ENCODE measurements around the gene ABHD14A. TPM values are rescaled to one million over a fixed set of nuclear protein-coding genes. Genes with fewer than 3 reads are reported as not detected.
A peak's percentile ranks its signal among the peaks of the same experiment; 100 is the strongest.

The ABHD14A gene
- total and polyA plus RNA-seq, 2 of the 13 experiments (the other 11 are each of a cell fraction or from before 2014, with no cell fraction given) = 29.5 to 46.9 TPM

DNA sequence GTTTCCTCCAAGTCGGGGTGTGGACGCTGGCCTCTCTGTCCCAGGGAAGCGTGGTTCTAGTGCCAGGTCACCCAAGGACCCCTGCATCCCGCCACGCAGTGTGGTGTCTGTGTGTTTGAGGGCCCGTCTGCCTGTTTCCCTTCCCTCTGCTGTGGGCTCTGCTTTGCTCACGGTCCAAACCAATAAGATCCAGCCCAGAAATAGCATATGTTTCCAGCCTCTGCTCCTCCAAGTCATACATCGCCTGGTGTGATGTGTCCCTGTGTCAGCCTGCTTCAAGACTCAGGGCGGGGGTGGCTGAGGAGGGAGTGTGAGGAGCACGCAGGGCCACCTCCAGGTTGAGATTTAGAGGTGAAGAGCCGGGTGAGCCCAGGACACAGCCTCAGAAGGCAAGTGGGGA is 42.7 kb downstream of the ABHD14A start:
- in situ Hi-C loops (cut with HindIII; ENCODE audit: extremely low pct_ligation_motif_present, low pct_unique_long_range_greater_than_20kb) = no loop called here
- WGBS (ENCODE audit: low lambda C conversion rate) = 66% methylated on average over 5 of the region's 11 CpGs
- Histone ChIP-seq H3K36me3 (replicated peaks in 1 of 2; ENCODE audit: control insufficient read depth in 1 of 2, insufficient read depth in 2 of 2, low read length in 2 of 2) (no peaks in the 10 kb centered on the region), H3K27me3 (ENCODE audit: control insufficient read depth in 1 of 2, insufficient read depth in 2 of 2, low read length in 2 of 2) (peaks cover 2 to 55% of the 10 kb centered on the region in 2 experiments; a peak in 3 of 5 replicates), H3K27ac (ENCODE audit: extremely low read length, insufficient read depth, low read length) (no peak overlapping the region), H3K4me2 (ENCODE audit: low read depth, low read length) (no peak overlapping the region), H3K4me3 (replicated peaks in 1 of 3; ENCODE audit: insufficient read depth in 1 of 3, low read depth in 2 of 3, low read length in 3 of 3) (no peak overlapping the region), H3K9ac (ENCODE audit: insufficient read depth, low read depth, low read length) (no peak overlapping the region), H3K4me1 (ENCODE audit: insufficient read depth, low read length) (peaks cover 64% of the 10 kb centered on the region), H3K9me3 (ENCODE audit: low read length) (no peaks in the 10 kb centered on the region), H2AFZ (ENCODE audit: low read length) (no peak overlapping the region), H4K20me1 (ENCODE audit: insufficient read depth, low read length) (no peaks in the 10 kb centered on the region), H3K79me2 (ENCODE audit: insufficient read depth, low read length) (no peaks in the 10 kb centered on the region)
- TF ChIP-seq, protein P1, sequence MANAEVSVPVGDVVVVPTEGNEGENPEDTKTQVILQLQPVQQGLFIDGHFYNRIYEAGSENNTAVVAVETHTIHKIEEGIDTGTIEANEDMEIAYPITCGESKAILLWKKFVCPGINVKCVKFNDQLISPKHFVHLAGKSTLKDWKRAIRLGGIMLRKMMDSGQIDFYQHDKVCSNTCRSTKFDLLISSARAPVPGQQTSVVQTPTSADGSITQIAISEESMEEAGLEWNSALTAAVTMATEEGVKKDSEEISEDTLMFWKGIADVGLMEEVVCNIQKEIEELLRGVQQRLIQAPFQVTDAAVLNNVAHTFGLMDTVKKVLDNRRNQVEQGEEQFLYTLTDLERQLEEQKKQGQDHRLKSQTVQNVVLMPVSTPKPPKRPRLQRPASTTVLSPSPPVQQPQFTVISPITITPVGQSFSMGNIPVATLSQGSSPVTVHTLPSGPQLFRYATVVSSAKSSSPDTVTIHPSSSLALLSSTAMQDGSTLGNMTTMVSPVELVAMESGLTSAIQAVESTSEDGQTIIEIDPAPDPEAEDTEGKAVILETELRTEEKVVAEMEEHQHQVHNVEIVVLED (CRISPR knock-in tag; IDR thresholded peaks at IDR 0.05; ENCODE audit: borderline replicate concordance) = no peak
- no peak for ATAC-seq
- intact Hi-C loops (cut with micrococcal nuclease; ENCODE audit: unreplicated experiment) = no loop called here
- ChIA-PET POLR2A (no interaction called here), CTCF (ENCODE audit: low intra/inter-chr PET ratio, low total read pairs) (no interaction called here)
- BruUV-seq (replicated peaks) = no TSS peak
- no peak for DNase-seq (ENCODE audit: low spot score)
- no peak for FAIRE-seq

DNA sequence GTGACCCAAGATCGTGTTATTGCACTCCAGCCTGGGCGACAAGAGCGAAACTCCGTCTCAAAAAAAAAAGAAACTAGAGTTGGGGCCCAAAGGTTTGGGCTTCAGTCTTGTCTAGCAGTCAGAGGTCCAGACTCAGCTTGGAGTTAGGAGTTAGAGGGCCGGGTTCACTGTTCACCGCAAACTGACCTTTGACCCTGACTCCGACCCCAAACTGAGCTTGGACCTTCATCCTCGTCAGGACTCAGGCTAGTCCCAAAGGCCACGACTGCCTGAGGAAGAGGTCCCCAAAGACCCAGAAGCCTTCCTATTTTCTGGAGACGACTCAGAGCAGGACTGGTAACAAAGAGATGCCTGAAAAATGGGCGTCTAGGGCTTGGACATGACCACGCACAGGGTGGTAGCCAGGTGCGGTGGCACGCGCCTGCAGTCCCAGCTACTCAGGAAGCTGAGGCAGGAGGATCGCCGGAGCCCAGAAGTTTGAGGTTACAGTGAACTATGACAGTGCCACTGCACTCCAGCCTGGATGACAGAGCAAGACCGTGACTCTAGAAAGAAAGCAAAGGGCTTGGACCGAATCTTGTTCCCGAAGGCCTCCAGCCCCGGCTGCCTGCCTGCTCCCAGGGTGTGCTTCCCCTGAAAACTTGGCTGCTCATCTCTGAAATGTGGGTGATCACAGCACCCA is 43.6 kb downstream of the ABHD14A start:
- no peak overlapping the region; a peak in 1 of 6 replicates for H3K4me3 ChIP-seq (replicated peaks in 1 of 3; ENCODE audit: insufficient read depth in 1 of 3, low read depth in 2 of 3, low read length in 3 of 3)
- 28% methylated on average over 10 of the region's 21 CpGs for WGBS (ENCODE audit: low lambda C conversion rate)
- CTCF ChIA-PET (ENCODE audit: low intra/inter-chr PET ratio, low total read pairs) = no interaction called here
- no peak for FAIRE-seq
- H3K36me3 ChIP-seq (replicated peaks in 1 of 2; ENCODE audit: control insufficient read depth in 1 of 2, insufficient read depth in 2 of 2, low read length in 2 of 2) = no peaks in the 10 kb centered on the region
- H3K4me2 ChIP-seq (ENCODE audit: low read depth, low read length) = peak overlapping the region; percentile 18; the same call in 1 of the 2 replicates
- no peaks in the 10 kb centered on the region for H3K9me3 ChIP-seq (ENCODE audit: low read length)
- DNase-seq (ENCODE audit: low spot score) = no peak
- no peaks in the 10 kb centered on the region for H4K20me1 ChIP-seq (ENCODE audit: insufficient read depth, low read length)
- no TSS peak for BruUV-seq (replicated peaks)
- no peak overlapping the region for H2AFZ ChIP-seq (ENCODE audit: low read length)
- peaks cover 65% of the 10 kb centered on the region for H3K4me1 ChIP-seq (ENCODE audit: insufficient read depth, low read length)
- POLR2A ChIA-PET = interaction anchor here (1.7 kb wide), 1 partner anchor 15 kb away, joined by 5 read pairs; no protein-coding TSS in a partner anchor
- no peak overlapping the region for H3K27ac ChIP-seq (ENCODE audit: extremely low read length, insufficient read depth, low read length)
- no peaks in the 10 kb centered on the region for H3K79me2 ChIP-seq (ENCODE audit: insufficient read depth, low read length)
- H3K9ac ChIP-seq (ENCODE audit: insufficient read depth, low read depth, low read length) = no peak overlapping the region
- intact Hi-C loops (cut with micrococcal nuclease; ENCODE audit: unreplicated experiment) = no loop called here
- in situ Hi-C loops (cut with HindIII; ENCODE audit: extremely low pct_ligation_motif_present, low pct_unique_long_range_greater_than_20kb) = no loop called here
- ATAC-seq = no peak
- H3K27me3 ChIP-seq (ENCODE audit: control insufficient read depth in 1 of 2, insufficient read depth in 2 of 2, low read length in 2 of 2) = peaks cover under 1 to 52% of the 10 kb centered on the region in 2 experiments; a peak in 3 of 5 replicates
- TF ChIP-seq HNF4G (IDR thresholded peaks at IDR 0.05; ENCODE audit: borderline replicate concordance, low read depth, low read length) = peak; percentile 47; the same call in 1 of the 2 replicates
- TF ChIP-seq HNF4G (CRISPR knock-in tag; IDR thresholded peaks at IDR 0.05; ENCODE audit: borderline replicate concordance, low read depth) = no peak
- no peak for TF ChIP-seq MTF1 (CRISPR knock-in tag; IDR thresholded peaks at IDR 0.05)
- no peak for TF ChIP-seq RFX1 (IDR thresholded peaks at IDR 0.05)
- TF ChIP-seq, protein P2, sequence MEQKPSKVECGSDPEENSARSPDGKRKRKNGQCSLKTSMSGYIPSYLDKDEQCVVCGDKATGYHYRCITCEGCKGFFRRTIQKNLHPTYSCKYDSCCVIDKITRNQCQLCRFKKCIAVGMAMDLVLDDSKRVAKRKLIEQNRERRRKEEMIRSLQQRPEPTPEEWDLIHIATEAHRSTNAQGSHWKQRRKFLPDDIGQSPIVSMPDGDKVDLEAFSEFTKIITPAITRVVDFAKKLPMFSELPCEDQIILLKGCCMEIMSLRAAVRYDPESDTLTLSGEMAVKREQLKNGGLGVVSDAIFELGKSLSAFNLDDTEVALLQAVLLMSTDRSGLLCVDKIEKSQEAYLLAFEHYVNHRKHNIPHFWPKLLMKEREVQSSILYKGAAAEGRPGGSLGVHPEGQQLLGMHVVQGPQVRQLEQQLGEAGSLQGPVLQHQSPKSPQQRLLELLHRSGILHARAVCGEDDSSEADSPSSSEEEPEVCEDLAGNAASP (CRISPR knock-in tag; IDR thresholded peaks at IDR 0.05; ENCODE audit: borderline replicate concordance) = no peak
- TF ChIP-seq ZNF776 (CRISPR knock-in tag; IDR thresholded peaks at IDR 0.05) = 0 out of 2 replicates have a peak, but pooled peaks have one; percentile 32
- TF ChIP-seq, protein P3, sequence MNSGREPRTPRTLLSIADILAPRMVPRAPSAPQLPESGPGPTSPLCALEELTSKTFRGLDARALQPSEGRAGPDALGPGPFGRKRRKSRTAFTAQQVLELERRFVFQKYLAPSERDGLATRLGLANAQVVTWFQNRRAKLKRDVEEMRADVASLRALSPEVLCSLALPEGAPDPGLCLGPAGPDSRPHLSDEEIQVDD (CRISPR knock-in tag; IDR thresholded peaks at IDR 0.05; ENCODE audit: borderline replicate concordance) = no peak
- no peak for TF ChIP-seq MAFG (CRISPR knock-in tag; IDR thresholded peaks at IDR 0.05)
- peak; percentile 29 for TF ChIP-seq NR2F6 (IDR thresholded peaks at IDR 0.05)
- no peak for TF ChIP-seq NR2F6 (CRISPR knock-in tag; IDR thresholded peaks at IDR 0.05)
- TF ChIP-seq ZNF605 (CRISPR knock-in tag; IDR thresholded peaks at IDR 0.05) = no peak
- peak; percentile 63 for TF ChIP-seq HNF4A (CRISPR knock-in tag; IDR thresholded peaks at IDR 0.05)
- TF ChIP-seq NR2C2 (CRISPR knock-in tag; IDR thresholded peaks at IDR 0.05; ENCODE audit: borderline replicate concordance) = peak; percentile 39

Data from HepG2 (cell line).